ENCODE results near the gene DGKA. TPM values are rescaled to one million over a fixed set of nuclear protein-coding genes. Genes with fewer than 3 reads are reported as not detected.
"Not testable (repeated sequence)": the region's sequence is repeated elsewhere in the genome, so short reads cannot be mapped to it uniquely, and the experiment has no call there.

DGKA gene
- total RNA-seq, 1 donor from 2014 or later: 70.1 TPM

DNA sequence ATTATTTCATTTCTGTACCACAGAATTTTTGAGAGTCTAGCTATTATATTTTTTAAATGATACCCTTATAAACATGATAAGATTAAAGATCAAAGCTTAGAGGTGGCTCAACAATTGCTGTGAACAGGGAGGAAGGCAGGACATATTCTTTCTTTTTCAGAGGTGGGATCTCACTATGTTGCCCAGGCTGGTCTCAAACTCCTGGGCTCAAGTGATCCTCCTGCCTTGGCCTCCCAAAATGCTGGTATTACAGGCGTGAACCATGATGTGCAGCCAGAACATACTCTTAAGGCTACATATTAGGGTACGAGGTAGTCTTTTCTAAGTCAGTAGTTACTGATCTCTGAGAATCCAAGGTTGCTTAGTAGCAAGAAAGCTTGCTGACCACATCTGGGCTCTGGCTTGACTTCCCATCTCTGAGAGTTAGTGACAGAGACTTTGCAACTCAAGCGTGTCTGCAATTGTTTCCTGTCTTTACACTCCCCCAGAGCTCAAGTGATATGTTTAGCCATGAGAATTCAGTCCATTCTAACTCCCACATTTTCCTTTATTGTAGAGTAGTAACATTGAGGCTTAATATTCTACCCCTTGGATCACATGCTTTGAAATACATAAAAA, 51.5 kb downstream of the DGKA start:
- Mint-ChIP-seq H3K9me3 (ENCODE audit: unreplicated experiment) (no peaks in the 10 kb centered on the region), H3K36me3 (ENCODE audit: low read depth, unreplicated experiment) (peaks cover 34% of the 10 kb centered on the region), H3K4me1 (ENCODE audit: unreplicated experiment) (peaks cover 19% of the 10 kb centered on the region), H3K27ac (ENCODE audit: unreplicated experiment) (no peak overlapping the region), H3K4me3 (ENCODE audit: unreplicated experiment) (no peak overlapping the region), H3K27me3 (ENCODE audit: unreplicated experiment) (no peaks in the 10 kb centered on the region)
- TF ChIP-seq, protein P1, sequence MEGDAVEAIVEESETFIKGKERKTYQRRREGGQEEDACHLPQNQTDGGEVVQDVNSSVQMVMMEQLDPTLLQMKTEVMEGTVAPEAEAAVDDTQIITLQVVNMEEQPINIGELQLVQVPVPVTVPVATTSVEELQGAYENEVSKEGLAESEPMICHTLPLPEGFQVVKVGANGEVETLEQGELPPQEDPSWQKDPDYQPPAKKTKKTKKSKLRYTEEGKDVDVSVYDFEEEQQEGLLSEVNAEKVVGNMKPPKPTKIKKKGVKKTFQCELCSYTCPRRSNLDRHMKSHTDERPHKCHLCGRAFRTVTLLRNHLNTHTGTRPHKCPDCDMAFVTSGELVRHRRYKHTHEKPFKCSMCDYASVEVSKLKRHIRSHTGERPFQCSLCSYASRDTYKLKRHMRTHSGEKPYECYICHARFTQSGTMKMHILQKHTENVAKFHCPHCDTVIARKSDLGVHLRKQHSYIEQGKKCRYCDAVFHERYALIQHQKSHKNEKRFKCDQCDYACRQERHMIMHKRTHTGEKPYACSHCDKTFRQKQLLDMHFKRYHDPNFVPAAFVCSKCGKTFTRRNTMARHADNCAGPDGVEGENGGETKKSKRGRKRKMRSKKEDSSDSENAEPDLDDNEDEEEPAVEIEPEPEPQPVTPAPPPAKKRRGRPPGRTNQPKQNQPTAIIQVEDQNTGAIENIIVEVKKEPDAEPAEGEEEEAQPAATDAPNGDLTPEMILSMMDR (IDR thresholded peaks at IDR 0.05; ENCODE audit: unreplicated experiment): no peak
- no peak for DNase-seq (ENCODE audit: low spot score)

- Mint-ChIP-seq H3K4me3 (ENCODE audit: unreplicated experiment) (no peak overlapping the region), H3K4me1 (ENCODE audit: unreplicated experiment) (peaks cover 14% of the 10 kb centered on the region), H3K9me3 (ENCODE audit: unreplicated experiment) (no peaks in the 10 kb centered on the region), H3K27me3 (ENCODE audit: unreplicated experiment) (no peaks in the 10 kb centered on the region), H3K36me3 (ENCODE audit: low read depth, unreplicated experiment) (peaks cover 35% of the 10 kb centered on the region), H3K27ac (ENCODE audit: unreplicated experiment) (no peak overlapping the region)
- TF ChIP-seq, protein P1 (IDR thresholded peaks at IDR 0.05; ENCODE audit: unreplicated experiment): no peak
- no peak for DNase-seq (ENCODE audit: low spot score)
Measured at GRCh38 chr12:55983232-55983842, 52.4 kb downstream of the DGKA start.

- Mint-ChIP-seq H3K4me1 (ENCODE audit: unreplicated experiment) (peaks cover 6% of the 10 kb centered on the region), H3K36me3 (ENCODE audit: low read depth, unreplicated experiment) (peaks cover 43% of the 10 kb centered on the region), H3K27me3 (ENCODE audit: unreplicated experiment) (no peaks in the 10 kb centered on the region)
Measured at GRCh38 chr12:55984861-55985260, 53.9 kb downstream of the DGKA start.

GRCh38 chr12:55985341-55985740, 54.4 kb downstream of the DGKA start:
- peaks cover 1% of the 10 kb centered on the region for H3K27me3 Mint-ChIP-seq (ENCODE audit: unreplicated experiment)

More at GRCh38 chr12:55984861-55985260, 53.9 kb downstream of the DGKA start:
- no peak overlapping the region for H3K4me3 Mint-ChIP-seq (ENCODE audit: unreplicated experiment)
- H3K9me3 Mint-ChIP-seq (ENCODE audit: unreplicated experiment): no peaks in the 10 kb centered on the region
- DNase-seq (ENCODE audit: low spot score): no peak
- TF ChIP-seq, protein P1 (IDR thresholded peaks at IDR 0.05; ENCODE audit: unreplicated experiment): no peak
- no peak overlapping the region for H3K27ac Mint-ChIP-seq (ENCODE audit: unreplicated experiment)

GRCh38 chr12:55985976-55986375, 55.0 kb downstream of the DGKA start:
- not testable (repeated sequence) for DNase-seq (ENCODE audit: low spot score); H3K9me3 Mint-ChIP-seq (ENCODE audit: unreplicated experiment); H3K27me3 Mint-ChIP-seq (ENCODE audit: unreplicated experiment); H3K4me3 Mint-ChIP-seq (ENCODE audit: unreplicated experiment); H3K4me1 Mint-ChIP-seq (ENCODE audit: unreplicated experiment)
- Mint-ChIP-seq H3K27ac (ENCODE audit: unreplicated experiment) (peak overlapping the region; percentile 52), H3K36me3 (ENCODE audit: low read depth, unreplicated experiment) (peaks cover 47% of the 10 kb centered on the region)

More at GRCh38 chr12:55985341-55985740, 54.4 kb downstream of the DGKA start:
- Mint-ChIP-seq H3K4me1 (ENCODE audit: unreplicated experiment) (peaks cover 2% of the 10 kb centered on the region), H3K4me3 (ENCODE audit: unreplicated experiment) (no peak overlapping the region), H3K27ac (ENCODE audit: unreplicated experiment) (no peak overlapping the region), H3K9me3 (ENCODE audit: unreplicated experiment) (no peaks in the 10 kb centered on the region), H3K36me3 (ENCODE audit: low read depth, unreplicated experiment) (peaks cover 44% of the 10 kb centered on the region)
- no peak for DNase-seq (ENCODE audit: low spot score)
- TF ChIP-seq, protein P1 (IDR thresholded peaks at IDR 0.05; ENCODE audit: unreplicated experiment): no peak
